GM19240 (cell line): ENCODE results near the gene DGKH.

ENCODE experiments used
- DNase-seq: peaks from one replicate; pipeline ENCODE4 v3.0.0; 2011; ENCODE audit warnings: low spot score; ENCODE audit not compliant: insufficient read length

The DGKH gene

GRCh38 chr13:42048342-42048683 lies at the start of gene DGKH:
DGKH (plus strand) TSS chr13:42048648; CDS start chr13:42048774, 126 bp downstream.
- peak; percentile 6 for DNase-seq

GRCh38 chr13:42000846-42001245 lies 47.6 kb upstream of the DGKH start:
- no peak for DNase-seq

GRCh38 chr13:42001580-42001979 lies 46.9 kb upstream of the DGKH start:
- DNase-seq: no peak

- DNase-seq: no peak
These were observed 46.4 kb upstream of the DGKH start for GRCh38 chr13:42002066-42002465.

- no peak for DNase-seq
These were observed 40.6 kb upstream of the DGKH start for GRCh38 chr13:42007844-42008243.

- DNase-seq: no peak
These were observed 39.4 kb upstream of the DGKH start for GRCh38 chr13:42009057-42009456.

- no peak for DNase-seq
These were observed 36.7 kb upstream of the DGKH start for GRCh38 chr13:42011601-42012350.

GRCh38 chr13:42014119-42014518 lies 34.3 kb upstream of the DGKH start:
- no peak for DNase-seq

- no peak for DNase-seq
These were observed 31.2 kb upstream of the DGKH start for GRCh38 chr13:42017264-42017663.

- DNase-seq: no peak
These were observed 26.6 kb upstream of the DGKH start for GRCh38 chr13:42021851-42022250.

- no peak for DNase-seq
These were observed 26.1 kb upstream of the DGKH start for GRCh38 chr13:42022336-42022735.

GRCh38 chr13:42022796-42023493 lies 25.5 kb upstream of the DGKH start:
- no peak for DNase-seq

GRCh38 chr13:42027286-42027685 lies 21.2 kb upstream of the DGKH start:
- DNase-seq: no peak

GRCh38 chr13:42028113-42028799 lies 20.2 kb upstream of the DGKH start:
- no peak for DNase-seq

- no peak for DNase-seq
These were observed 12.4 kb upstream of the DGKH start for GRCh38 chr13:42035905-42036521.

GRCh38 chr13:42036711-42037110 lies 11.7 kb upstream of the DGKH start:
- DNase-seq: no peak

- no peak for DNase-seq
These were observed 9.6 kb upstream of the DGKH start for GRCh38 chr13:42038661-42039456.

- peak; percentile 5 for DNase-seq
These were observed 8.9 kb upstream of the DGKH start for GRCh38 chr13:42039457-42039945.

GRCh38 chr13:42039946-42040729 lies 8.3 kb upstream of the DGKH start:
- DNase-seq: peak; percentile 90

GRCh38 chr13:42040730-42041010 lies 7.8 kb upstream of the DGKH start:
- DNase-seq: no peak
